DLD1 (cell line): ENCODE results near the gene DPYD.

ENCODE experiments used
- in situ Hi-C: cut with HindIII; loops from 2 replicates; pipeline ENCODE4 v1.10.0; 2017; ENCODE audit warnings: low sequenced_read_pairs

Gene DPYD

GRCh38 chr1:97166626-97167025, 754.2 kb downstream of the DPYD start:
- in situ Hi-C loops = no loop called here

DNA sequence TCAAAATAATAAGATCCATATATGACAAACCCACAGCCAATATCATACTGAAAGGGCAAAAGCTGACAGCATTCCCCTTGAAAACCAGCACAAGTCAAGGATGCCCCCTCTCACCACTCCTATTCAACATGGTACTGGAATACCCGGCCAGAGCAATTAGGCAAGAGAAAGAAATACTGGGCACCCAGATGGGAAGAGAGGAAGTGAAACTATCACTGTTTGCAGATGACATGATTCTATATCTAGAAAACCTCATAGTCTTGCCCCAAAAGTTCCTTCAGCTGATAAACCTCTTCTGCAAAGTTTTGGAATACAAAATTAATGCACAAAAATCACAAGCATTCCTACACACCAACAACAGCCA, 756.6 kb downstream of the DPYD start:
- in situ Hi-C loops = no loop called here

DNA sequence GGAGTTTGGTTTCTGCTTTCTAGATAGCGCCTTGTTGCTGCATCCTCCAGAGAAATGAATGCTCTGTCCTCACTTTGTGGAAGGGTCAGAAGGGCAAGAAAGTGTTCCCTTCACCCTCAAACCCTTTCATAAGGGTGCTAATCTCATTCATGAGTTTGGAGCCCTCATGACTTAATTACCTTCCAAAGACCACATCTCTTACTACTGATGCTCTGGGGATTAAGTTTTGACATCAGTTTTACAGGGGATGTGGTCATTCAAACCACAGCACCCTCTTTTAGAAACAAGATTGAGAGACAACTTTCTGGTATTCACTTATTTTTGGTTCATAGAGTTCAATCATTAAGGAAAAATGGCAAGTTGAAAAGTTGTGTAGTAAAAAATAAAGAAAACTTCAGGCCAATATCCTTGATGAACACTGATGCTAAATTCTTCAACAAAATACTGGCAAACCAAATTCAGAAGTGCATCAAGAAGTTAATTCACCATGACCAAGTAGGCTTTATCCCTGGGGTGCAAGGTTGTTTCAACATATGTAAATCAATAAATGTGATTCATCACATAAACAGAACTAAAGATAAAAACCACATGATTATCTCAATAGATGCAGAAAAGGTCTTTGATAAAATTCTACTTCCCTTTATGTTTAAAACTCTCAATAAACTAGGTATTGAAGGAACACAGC, 757.1 kb downstream of the DPYD start:
- in situ Hi-C loops = no loop called here

DNA sequence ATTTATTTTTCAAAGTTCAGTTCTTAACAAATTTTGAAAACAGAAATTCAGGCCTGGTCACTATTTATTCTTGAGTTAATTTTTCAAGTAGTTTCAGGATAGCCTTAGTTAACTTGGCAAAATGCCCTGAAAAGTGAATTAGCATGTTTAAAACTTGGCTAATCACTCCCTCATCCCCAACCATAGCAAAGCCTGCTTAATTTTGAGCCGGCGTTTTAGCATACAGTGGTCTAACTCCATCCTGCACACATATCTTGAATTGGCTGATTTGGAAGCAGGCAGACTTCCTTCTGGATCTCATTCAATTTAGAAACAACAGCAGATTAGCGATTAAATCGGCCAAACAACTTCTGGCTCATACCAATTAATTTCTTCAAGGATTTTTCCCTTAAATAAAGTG, 760.0 kb downstream of the DPYD start:
- in situ Hi-C loops = no loop called here

GRCh38 chr1:97159342-97159741, 761.5 kb downstream of the DPYD start:
- in situ Hi-C loops = no loop called here

DNA sequence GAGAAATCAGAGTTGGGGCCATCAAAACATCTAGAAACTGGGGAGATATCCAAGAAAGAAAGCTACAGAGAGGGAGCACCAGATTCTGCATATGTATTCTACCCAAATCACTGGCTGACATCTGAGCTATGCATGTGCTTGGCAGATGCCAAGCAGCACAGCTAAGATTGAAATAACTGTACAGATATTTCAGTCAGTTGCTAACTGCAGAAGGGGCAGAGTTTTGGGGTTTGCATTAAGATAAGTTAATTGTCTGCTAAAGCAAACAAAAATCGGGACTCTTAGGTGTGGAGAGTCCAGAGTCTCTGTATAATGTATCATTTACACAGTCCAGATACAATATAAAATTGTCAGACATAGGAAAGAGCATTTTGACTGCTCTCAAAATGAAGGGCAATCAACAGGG, 762.1 kb downstream of the DPYD start:
- in situ Hi-C loops = no loop called here

GRCh38 chr1:97157991-97158390, 762.8 kb downstream of the DPYD start:
- in situ Hi-C loops = no loop called here

- in situ Hi-C loops = no loop called here
Measured at GRCh38 chr1:97151651-97152050, 769.2 kb downstream of the DPYD start.

DNA sequence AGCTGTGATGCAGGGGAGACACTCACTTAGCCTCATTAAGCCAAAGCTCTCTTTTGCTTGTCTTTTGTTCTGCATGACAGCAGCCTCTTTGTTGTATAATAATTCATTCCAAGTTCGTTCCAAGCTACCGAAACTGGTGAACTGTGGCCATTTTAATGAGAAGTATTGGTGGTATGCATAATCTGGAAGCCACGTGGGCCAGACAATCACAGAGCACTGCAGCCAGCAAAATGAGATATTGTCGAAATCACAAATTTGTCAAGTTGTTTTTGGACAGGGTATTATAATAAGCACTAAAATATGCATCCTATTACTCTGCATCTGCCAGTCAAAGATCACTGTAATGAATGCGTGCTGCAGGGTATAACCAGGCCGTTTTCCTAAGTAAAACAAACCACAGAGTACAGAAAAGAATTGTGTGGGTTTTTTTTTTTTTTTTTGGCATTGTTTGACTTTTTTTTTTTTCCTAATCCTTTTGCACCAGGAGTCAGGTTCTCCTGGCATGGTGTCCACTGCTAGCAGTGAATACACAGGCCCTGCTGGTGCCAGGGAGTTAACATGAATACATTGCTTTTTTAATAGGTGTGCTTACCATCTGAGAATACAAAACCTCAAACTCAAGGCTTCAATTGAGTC, 775.4 kb downstream of the DPYD start:
- in situ Hi-C loops = no loop called here

DNA sequence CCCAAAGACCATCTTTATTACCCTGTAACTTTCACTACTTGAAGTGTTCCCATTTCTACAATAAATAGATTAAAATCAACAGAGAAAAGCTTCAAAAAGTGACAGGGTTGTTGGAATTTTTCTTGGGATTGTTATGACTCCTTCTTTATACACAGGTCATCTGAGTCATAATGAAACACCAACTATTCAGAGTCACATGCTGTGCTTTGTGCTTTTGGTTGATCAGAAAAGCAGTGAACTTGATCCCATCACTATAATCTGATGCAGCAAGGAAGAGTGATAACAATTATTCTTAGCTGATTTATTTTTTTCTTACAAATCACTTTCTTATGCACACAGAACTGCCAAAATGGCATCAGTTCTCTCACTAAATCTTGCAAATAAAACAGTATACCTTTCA, 776.3 kb downstream of the DPYD start:
- in situ Hi-C loops = no loop called here

- in situ Hi-C loops = no loop called here
Measured at GRCh38 chr1:97143236-97143882, 777.5 kb downstream of the DPYD start.

GRCh38 chr1:97140611-97141010, 780.2 kb downstream of the DPYD start:
- in situ Hi-C loops = no loop called here

- in situ Hi-C loops = no loop called here
Measured at GRCh38 chr1:97139512-97139911, 781.3 kb downstream of the DPYD start.

- in situ Hi-C loops = no loop called here
Measured at GRCh38 chr1:97138515-97139032, 782.3 kb downstream of the DPYD start.

- in situ Hi-C loops = no loop called here
Measured at GRCh38 chr1:97137862-97138514, 782.8 kb downstream of the DPYD start.

DNA sequence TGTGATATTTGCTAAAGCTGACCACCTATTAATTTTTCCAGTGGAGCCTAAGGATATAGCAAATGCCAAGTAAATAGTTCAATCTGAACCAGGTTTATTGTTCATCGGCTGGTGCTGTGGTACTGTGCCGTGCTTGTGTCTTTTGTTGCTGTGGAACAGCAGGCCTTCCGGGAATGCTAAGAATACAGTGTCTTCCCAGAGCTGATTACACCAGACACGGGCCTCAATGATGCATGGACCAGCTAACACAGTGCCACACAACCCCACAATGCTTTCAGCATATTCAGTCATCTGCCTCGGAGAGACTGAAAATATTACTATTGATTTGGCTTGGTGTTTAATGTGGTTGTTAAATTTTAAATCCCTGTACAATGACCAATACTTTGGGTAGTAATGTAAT, 783.8 kb downstream of the DPYD start:
- in situ Hi-C loops = no loop called here

DNA sequence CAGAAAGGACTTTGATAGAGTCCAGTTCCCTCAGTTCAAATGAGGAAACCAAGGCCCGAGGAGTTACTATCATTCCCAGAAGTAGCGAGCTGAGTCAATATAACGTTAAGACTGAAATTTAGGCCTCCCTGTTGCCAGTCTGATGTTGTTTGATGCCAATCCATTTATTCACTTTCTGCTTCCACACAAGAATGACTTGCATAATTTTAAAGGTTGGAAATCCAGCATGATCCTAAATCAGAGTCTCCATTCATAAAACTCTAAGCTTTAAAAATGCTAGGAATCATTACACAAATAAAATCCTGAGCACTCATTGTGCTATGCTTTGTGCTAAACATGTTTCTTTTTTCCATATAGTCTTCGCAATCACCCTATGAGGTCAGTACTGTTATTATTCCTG, 784.9 kb downstream of the DPYD start:
- in situ Hi-C loops = no loop called here

GRCh38 chr1:97128426-97128825, 792.4 kb downstream of the DPYD start:
- in situ Hi-C loops = no loop called here

DNA sequence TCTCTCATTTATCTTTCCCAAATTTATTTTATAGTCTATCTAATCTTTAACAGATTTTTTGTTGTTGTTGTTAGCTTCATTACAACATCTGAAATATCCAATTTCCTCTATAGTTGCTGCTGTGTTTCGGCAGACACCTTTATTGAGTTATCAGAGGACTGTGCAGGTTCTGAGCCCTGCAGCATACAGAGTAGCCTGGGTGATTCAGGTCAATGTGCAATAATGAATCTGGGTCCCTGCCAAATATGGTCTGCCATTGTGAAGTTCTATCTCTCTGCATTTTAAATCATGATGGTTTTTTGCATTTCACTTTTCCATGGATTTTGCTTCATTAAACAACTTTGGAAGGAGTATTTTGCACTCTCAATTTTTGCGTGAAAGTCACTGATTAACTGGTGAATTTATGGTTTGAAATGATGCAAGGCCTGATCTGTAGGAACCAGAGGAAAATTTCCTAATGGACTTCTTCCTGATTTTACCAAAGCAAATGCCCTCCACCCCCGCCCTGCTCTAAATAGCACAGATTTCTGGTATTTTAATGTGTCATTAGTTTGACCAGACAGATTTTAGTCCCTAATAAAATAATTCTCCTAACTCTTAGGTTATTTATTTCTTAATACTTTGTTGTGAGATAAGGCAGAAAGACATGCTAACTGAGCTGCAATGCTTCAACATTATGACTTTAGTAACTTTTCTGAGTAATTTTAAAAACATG, 797.0 kb downstream of the DPYD start:
- in situ Hi-C loops = no loop called here

- in situ Hi-C loops = no loop called here
Measured at GRCh38 chr1:97120806-97121205, 800.0 kb downstream of the DPYD start.
